HUES6 (cell line): Measurements from ENCODE around the gene FOXC2.
A peak's percentile ranks its signal among the peaks of the same experiment; 100 is the strongest.

Source experiments
- H3K27ac ChIP-seq: 2 replicates; pipeline ENCODE4 v1.7.0; 2013; ENCODE audit warnings: low read depth, mild to moderate bottlenecking, low read length, inconsistent platforms
- H3K27me3 ChIP-seq: 2 replicates; pipeline ENCODE4 v1.6.1; 2013; ENCODE audit warnings: low read length; ENCODE audit not compliant: control insufficient read depth, insufficient read depth
- H3K36me3 ChIP-seq: 2 replicates; pipeline ENCODE4 v1.6.1; 2013; ENCODE audit warnings: low read length; ENCODE audit not compliant: control insufficient read depth, insufficient read depth
- H3K4me1 ChIP-seq: 2 replicates; pipeline ENCODE4 v1.6.1; 2013; ENCODE audit warnings: low read length; ENCODE audit not compliant: control insufficient read depth, insufficient read depth
- H3K4me3 ChIP-seq: 2 replicates; pipeline ENCODE4 v1.5.1; 2013; ENCODE audit warnings: low read depth, low read length
- H3K9ac ChIP-seq: one replicate; pipeline ENCODE4 v1.6.1; 2013; ENCODE audit warnings: mild to moderate bottlenecking, low read length
- H3K9me3 ChIP-seq: 2 replicates; pipeline ENCODE4 v1.6.1; 2013; ENCODE audit warnings: low read depth, low read length; ENCODE audit not compliant: control insufficient read depth, insufficient read depth

The FOXC2 gene

GRCh38 chr16:86569701-86570447, 3.2 kb downstream of the FOXC2 start:
- Histone ChIP-seq H3K9ac (no peak overlapping the region), H3K27ac (no peak overlapping the region), H3K9me3 (no peaks in the 10 kb centered on the region), H3K4me3 (peak overlapping the region; percentile 23; the same call in 1 of the 2 replicates), H3K4me1 (peaks cover 40% of the 10 kb centered on the region), H3K27me3 (peaks cover 98% of the 10 kb centered on the region), H3K36me3 (no peaks in the 10 kb centered on the region)

- H3K9ac ChIP-seq, result no peak overlapping the region
- no peaks in the 10 kb centered on the region for H3K9me3 ChIP-seq
- no peaks in the 10 kb centered on the region for H3K36me3 ChIP-seq
- no peak overlapping the region for H3K27ac ChIP-seq
- no peak overlapping the region for H3K4me3 ChIP-seq
- peaks cover 38% of the 10 kb centered on the region for H3K4me1 ChIP-seq
- peaks cover 96% of the 10 kb centered on the region for H3K27me3 ChIP-seq
These were observed 4.2 kb downstream of the FOXC2 start for GRCh38 chr16:86570558-86571529.

- H3K36me3 ChIP-seq, result no peaks in the 10 kb centered on the region
- no peak overlapping the region for H3K4me3 ChIP-seq
These were observed 4.9 kb downstream of the FOXC2 start for GRCh38 chr16:86571530-86571915.

GRCh38 chr16:86572041-86572521, 5.5 kb downstream of the FOXC2 start:
- H3K27me3 ChIP-seq, result peaks cover 96% of the 10 kb centered on the region
- no peak overlapping the region for H3K27ac ChIP-seq
- no peaks in the 10 kb centered on the region for H3K9me3 ChIP-seq
- peaks cover 40% of the 10 kb centered on the region for H3K4me1 ChIP-seq
- H3K9ac ChIP-seq, result no peak overlapping the region
- H3K36me3 ChIP-seq, result no peaks in the 10 kb centered on the region
- no peak overlapping the region for H3K4me3 ChIP-seq

More at GRCh38 chr16:86571530-86571915, 4.9 kb downstream of the FOXC2 start:
- Histone ChIP-seq H3K27ac (no peak overlapping the region), H3K9me3 (no peaks in the 10 kb centered on the region), H3K9ac (no peak overlapping the region), H3K4me1 (peaks cover 35% of the 10 kb centered on the region), H3K27me3 (peaks cover 94% of the 10 kb centered on the region)

- no peak overlapping the region for H3K27ac ChIP-seq
- H3K4me3 ChIP-seq, result no peak overlapping the region
- H3K4me1 ChIP-seq, result peaks cover 45% of the 10 kb centered on the region
- H3K27me3 ChIP-seq, result peaks cover 96% of the 10 kb centered on the region
- H3K36me3 ChIP-seq, result no peaks in the 10 kb centered on the region
- H3K9ac ChIP-seq, result no peak overlapping the region
- H3K9me3 ChIP-seq, result no peaks in the 10 kb centered on the region
These were observed 6.0 kb downstream of the FOXC2 start for GRCh38 chr16:86572606-86573005.

GRCh38 chr16:86573215-86573614, 6.6 kb downstream of the FOXC2 start:
- Histone ChIP-seq H3K9me3 (no peaks in the 10 kb centered on the region), H3K27ac (no peak overlapping the region), H3K27me3 (peaks cover 96% of the 10 kb centered on the region), H3K36me3 (no peaks in the 10 kb centered on the region), H3K4me1 (peaks cover 51% of the 10 kb centered on the region), H3K4me3 (no peak overlapping the region), H3K9ac (no peak overlapping the region)

GRCh38 chr16:86573646-86574508, 7.2 kb downstream of the FOXC2 start:
- Histone ChIP-seq H3K36me3 (no peaks in the 10 kb centered on the region), H3K4me3 (no peak overlapping the region), H3K27me3 (peaks cover 96% of the 10 kb centered on the region), H3K4me1 (peaks cover 50% of the 10 kb centered on the region), H3K9ac (no peak overlapping the region), H3K9me3 (no peaks in the 10 kb centered on the region), H3K27ac (no peak overlapping the region)

- Histone ChIP-seq H3K36me3 (no peaks in the 10 kb centered on the region), H3K4me3 (no peak overlapping the region), H3K9me3 (no peaks in the 10 kb centered on the region), H3K27ac (no peak overlapping the region), H3K27me3 (peaks cover 96% of the 10 kb centered on the region), H3K4me1 (peaks cover 48% of the 10 kb centered on the region), H3K9ac (no peak overlapping the region)
These were observed 8.0 kb downstream of the FOXC2 start for GRCh38 chr16:86574646-86575045.

GRCh38 chr16:86575095-86575685, 8.6 kb downstream of the FOXC2 start:
- Histone ChIP-seq H3K36me3 (no peaks in the 10 kb centered on the region), H3K4me1 (peaks cover 48% of the 10 kb centered on the region), H3K27me3 (peaks cover 96% of the 10 kb centered on the region), H3K4me3 (peak overlapping the region; percentile 64), H3K9ac (peak overlapping the region; percentile 27), H3K27ac (no peak overlapping the region), H3K9me3 (no peaks in the 10 kb centered on the region)
